Epithelial cell of proximal tubule (primary cell): ENCODE data around the gene CAVIN2. TPM values are rescaled to one million over a fixed set of nuclear protein-coding genes. Genes with fewer than 3 reads are reported as not detected.
A peak's percentile ranks its signal among the peaks of the same experiment; 100 is the strongest.

ENCODE experiments used
- DNase-seq: peaks from one replicate; pipeline ENCODE4 v3.0.0-alpha.2; 2011; ENCODE audit warnings: low read depth
- H3K4me3 ChIP-seq: 2 replicates; pipeline ENCODE4 v1.5.1; 2011; ENCODE audit warnings: low read depth, mild to moderate bottlenecking, low read length
- CTCF ChIP-seq: conservative IDR thresholded peaks from 2 replicates; pipeline ENCODE4 v1.5.1; 2012; ENCODE audit warnings: low read depth, mild to moderate bottlenecking, low read length
- total RNA-seq: library from RNA; depleted of rRNA; stranded (reverse); fragments of >200 nt; gene quantifications from 2 replicates; pipeline ENCODE4 v1.2.3, GENCODE V29; 2015

The CAVIN2 gene
- total RNA-seq, 1 donor from 2014 or later = 0.98 TPM

GRCh38 chr2:191839918-191840804, 6.7 kb downstream of the CAVIN2 start:
- peak; percentile 11 for TF ChIP-seq CTCF
- DNase-seq = no peak

GRCh38 chr2:191838526-191838925, 8.4 kb downstream of the CAVIN2 start:
- TF ChIP-seq CTCF = no peak
- H3K4me3 ChIP-seq = no peak overlapping the region
- DNase-seq = no peak

More at GRCh38 chr2:191839918-191840804, 6.7 kb downstream of the CAVIN2 start:
- no peak overlapping the region for H3K4me3 ChIP-seq

DNA sequence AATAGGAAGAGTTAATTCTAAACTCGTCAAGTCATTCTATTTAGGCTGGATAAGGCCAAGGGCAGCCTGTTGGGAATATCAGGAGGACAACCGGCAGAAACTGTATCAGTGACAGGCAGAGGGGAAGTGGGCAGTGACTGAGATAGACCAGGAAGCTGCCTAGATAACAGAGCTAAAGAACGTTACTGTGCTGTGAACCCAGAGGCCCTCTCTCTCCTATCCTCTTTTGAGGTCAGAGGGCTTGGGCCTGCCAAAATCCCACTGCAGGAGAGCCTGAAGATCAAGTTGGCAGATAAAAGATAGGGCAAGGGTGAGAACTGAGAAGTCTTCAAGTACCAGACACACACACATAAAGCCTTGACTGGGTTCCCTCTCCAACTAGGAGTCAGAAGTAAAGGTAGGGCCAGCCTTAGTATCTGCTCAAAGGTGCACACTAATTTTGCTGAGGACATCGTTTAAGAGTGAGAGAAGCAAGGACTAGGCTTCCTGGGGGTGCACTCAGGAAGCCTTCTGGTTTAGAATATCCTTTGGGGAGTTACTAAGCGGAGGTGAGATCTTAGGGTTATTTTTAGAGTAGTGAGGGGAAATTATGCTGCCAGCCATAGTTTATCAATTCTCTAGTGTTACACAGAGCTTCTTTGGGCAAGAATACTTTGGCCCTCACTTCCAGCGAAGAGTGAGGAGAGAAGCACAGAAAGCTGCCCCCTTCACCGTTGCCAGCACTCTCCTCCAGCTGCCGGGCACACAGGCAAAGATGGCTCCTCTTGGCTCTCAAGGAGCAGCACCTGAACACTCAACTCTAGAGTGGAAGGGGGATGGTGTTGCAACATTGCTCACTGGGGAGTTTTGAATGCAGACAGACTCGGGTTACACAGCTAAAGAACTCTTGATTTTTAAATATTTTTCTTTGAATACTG, 9.8 kb downstream of the CAVIN2 start:
- TF ChIP-seq CTCF = no peak
- no peak overlapping the region for H3K4me3 ChIP-seq
- DNase-seq = no peak

DNA sequence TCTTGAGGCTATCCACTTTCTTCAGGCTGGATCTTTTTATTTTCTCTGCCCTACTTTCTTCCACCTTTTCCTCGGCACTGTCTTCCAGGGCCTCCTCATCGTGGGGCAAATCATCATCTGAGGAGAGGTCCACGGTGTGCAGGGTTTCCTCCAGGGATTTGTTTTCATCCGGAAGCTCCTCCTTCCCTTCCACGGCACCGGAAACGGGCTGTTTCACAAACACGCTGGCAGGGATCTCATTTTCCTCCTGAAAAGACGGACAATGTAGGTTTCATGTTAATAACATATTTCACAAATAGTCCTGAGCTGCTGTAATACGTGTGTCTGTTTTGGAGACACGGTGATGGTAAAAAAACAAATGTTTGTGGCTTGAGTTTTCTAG, 10.4 kb downstream of the CAVIN2 start:
- no peak for DNase-seq
- no peak for TF ChIP-seq CTCF
- H3K4me3 ChIP-seq = no peak overlapping the region

GRCh38 chr2:191835539-191836350, 11.1 kb downstream of the CAVIN2 start:
- no peak for TF ChIP-seq CTCF
- DNase-seq = no peak
- H3K4me3 ChIP-seq = no peak overlapping the region

DNA sequence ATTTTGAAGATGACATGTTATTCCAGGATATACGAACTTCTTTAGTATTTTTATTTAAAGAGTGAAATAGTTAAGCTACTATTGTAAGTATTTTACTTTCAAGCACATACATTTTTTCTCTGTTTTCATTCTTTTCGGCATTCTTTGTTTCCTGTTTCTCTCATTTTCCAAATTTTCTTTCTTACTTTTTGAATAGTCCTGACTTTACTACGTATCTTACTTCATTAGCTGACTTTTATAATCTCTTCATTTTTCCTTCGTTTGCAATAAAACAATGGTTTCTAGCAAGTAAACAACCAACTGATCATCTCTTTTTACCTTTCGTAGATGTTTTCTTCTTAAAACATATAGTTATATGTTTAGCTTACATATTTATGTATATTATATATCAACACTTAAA, 11.8 kb downstream of the CAVIN2 start:
- no peak for DNase-seq
- no peak overlapping the region for H3K4me3 ChIP-seq
- no peak for TF ChIP-seq CTCF
